Measurements from ENCODE around the gene C10orf53. TPM values are rescaled to one million over a fixed set of nuclear protein-coding genes. Genes with fewer than 3 reads are reported as not detected.
A peak's percentile ranks its signal among the peaks of the same experiment; 100 is the strongest.

The C10orf53 gene
- total RNA-seq, 1 experiment from 2014 or later, result not detected

GRCh38 chr10:49736564-49737113 lies 57.2 kb downstream of the C10orf53 start:
- no peak overlapping the region for H3K27ac ChIP-seq (ENCODE audit: insufficient read length, low read depth, low read length)
- no peak overlapping the region for H2BK15ac ChIP-seq (ENCODE audit: low read depth, low read length)
- 0 out of 5 replicates have a peak, but pooled peaks cover 0 to 2% of the 10 kb centered on the region in 2 experiments for H3K9me3 Mint-ChIP-seq
- H3K4me1 ChIP-seq (ENCODE audit: insufficient read depth, low read length), result no peaks in the 10 kb centered on the region
- H3K36me3 Mint-ChIP-seq (ENCODE audit: insufficient read depth in 1 of 3, low read depth in 3 of 3), result peaks cover 8 to 13% (median 12%) of the 10 kb centered on the region in 3 experiments; a peak in 5 of 7 replicates
- H3K4me1 Mint-ChIP-seq, result no peaks in the 10 kb centered on the region
- no peak overlapping the region for H2AFZ ChIP-seq (ENCODE audit: low read length)
- DNase-seq, result peak; percentile 14
- H4K91ac ChIP-seq (ENCODE audit: insufficient read length, low read depth, low read length), result no peak overlapping the region
- no peak for TF ChIP-seq CTCF (conservative IDR thresholded peaks at IDR 0.05)
- no peak overlapping the region for H3K56ac ChIP-seq (ENCODE audit: insufficient read length, low read depth, low read length)
- H2BK5ac ChIP-seq (ENCODE audit: insufficient read length, low read length), result no peak overlapping the region
- no peak overlapping the region for H3T11ph ChIP-seq (ENCODE audit: low read length)
- no peak overlapping the region for H4K8ac ChIP-seq (replicated peaks; ENCODE audit: insufficient read length, low read depth, low read length)
- no peaks in the 10 kb centered on the region for H3K27me3 Mint-ChIP-seq (ENCODE audit: low read depth)
- H3K14ac ChIP-seq (ENCODE audit: insufficient read depth, low read length), result no peak overlapping the region
- no peaks in the 10 kb centered on the region for H3K79me2 ChIP-seq (ENCODE audit: insufficient read depth, low read length)
- no peak overlapping the region for H3K4me3 Mint-ChIP-seq
- no peak overlapping the region for H2BK120ac ChIP-seq (ENCODE audit: low read depth, low read length, poor library complexity, severe bottlenecking)
- H3K9ac ChIP-seq (ENCODE audit: extremely low read depth, insufficient read length, low read length), result no peak overlapping the region
- H3K4ac ChIP-seq (ENCODE audit: low read depth, low read length), result no peak overlapping the region
- H2AK5ac ChIP-seq (ENCODE audit: insufficient read length, low read length), result no peak overlapping the region
- no peak overlapping the region for H3K4me2 ChIP-seq (ENCODE audit: insufficient read depth, insufficient read length, low read length)
- no peak overlapping the region for H2BK12ac ChIP-seq (ENCODE audit: insufficient read length, low read depth, low read length)
- H4K20me1 ChIP-seq (ENCODE audit: control insufficient read depth, insufficient read depth, insufficient read length), result peaks cover under 1% of the 10 kb centered on the region
- no peaks in the 10 kb centered on the region for H3K9me3 ChIP-seq (ENCODE audit: control insufficient read depth, low read depth, low read length)
- H3K27ac Mint-ChIP-seq, result no peak overlapping the region
- no peaks in the 10 kb centered on the region for H3K23me2 ChIP-seq (ENCODE audit: insufficient read length, low read depth, low read length, poor library complexity, severe bottlenecking)
- H3K27me3 ChIP-seq (ENCODE audit: insufficient read depth, low read length), result no peaks in the 10 kb centered on the region
- no peak overlapping the region for H3K23ac ChIP-seq (ENCODE audit: insufficient read length, low read depth, low read length)
- H2BK20ac ChIP-seq (ENCODE audit: low read depth, low read length, poor library complexity, severe bottlenecking), result no peak overlapping the region
- H3K79me1 ChIP-seq (ENCODE audit: insufficient read depth, low read depth, low read length, poor library complexity, severe bottlenecking), result no peaks in the 10 kb centered on the region
- no peak overlapping the region for H4K5ac ChIP-seq (ENCODE audit: insufficient read length, low read depth, low read length)
- no peak overlapping the region for H3K18ac ChIP-seq (ENCODE audit: insufficient read length, low read depth, low read length)
- WGBS (ENCODE audit: extremely low coverage, insufficient read length, low lambda C conversion rate), result no CpG with 5 or more reads among the region's 5 CpGs
